ENCODE measurements around the gene RPS15. TPM values are rescaled to one million over a fixed set of nuclear protein-coding genes. Genes with fewer than 3 reads are reported as not detected.

The RPS15 gene
- polyA plus RNA-seq, 1 donor (not counting 4 experiments of a cell fraction or from before 2014, with no cell fraction given), result 795 TPM

DNA sequence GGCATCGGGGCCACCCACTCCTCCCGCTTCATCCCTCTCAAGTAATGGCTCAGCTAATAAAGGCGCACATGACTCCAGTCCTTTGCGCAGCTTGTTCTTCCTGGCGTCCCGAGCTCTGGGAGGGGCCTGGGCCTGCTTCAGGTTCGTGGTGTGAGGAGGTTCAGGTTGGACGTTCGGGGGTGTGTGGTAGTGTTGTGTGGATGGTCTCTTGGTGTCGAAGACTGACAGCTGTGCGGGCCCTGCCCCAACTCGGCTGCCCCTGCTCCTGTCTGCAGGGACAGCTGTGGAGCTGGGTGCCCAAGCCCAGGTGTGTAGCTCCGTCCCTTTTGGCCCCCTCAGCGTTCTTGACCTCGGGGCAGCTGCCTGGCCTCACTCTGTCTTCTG, 2.2 kb downstream of the RPS15 start:
- Histone ChIP-seq H3K36me3 (ENCODE audit: control insufficient read depth in 2 of 2, extremely low read depth in 1 of 2, insufficient read depth in 2 of 2, low read length in 2 of 2) (peaks cover 29 to 34% of the 10 kb centered on the region in 2 experiments), H3K4me2 (ENCODE audit: control insufficient read depth, extremely low read depth, insufficient read depth, low read depth, low read length) (no peak overlapping the region), H2AFZ (ENCODE audit: control insufficient read depth, low read length) (no peak overlapping the region), H3K9me3 (ENCODE audit: control insufficient read depth, low read depth, low read length) (no peaks in the 10 kb centered on the region), H3K79me2 (ENCODE audit: control insufficient read depth, insufficient read depth, low read length) (peaks cover 38% of the 10 kb centered on the region), H3K9ac (ENCODE audit: control insufficient read depth, extremely low read depth, insufficient read depth, low read length) (no peak overlapping the region), H3K9me1 (ENCODE audit: control insufficient read depth, extremely low read depth, insufficient read depth, low read length) (peaks cover 3% of the 10 kb centered on the region), H3K4me1 (ENCODE audit: control insufficient read depth, extremely low read depth, insufficient read depth, low read length) (peaks cover 18% of the 10 kb centered on the region), H3K27me3 (ENCODE audit: control insufficient read depth, extremely low read depth, insufficient read depth, low read length) (peaks cover 2% of the 10 kb centered on the region), H4K20me1 (ENCODE audit: control insufficient read depth, extremely low read depth, insufficient read depth, low read length) (peaks cover 25% of the 10 kb centered on the region), H3K27ac (ENCODE audit: control insufficient read depth, insufficient read depth, low read length) (no peak overlapping the region), H3K4me3 (ENCODE audit: control insufficient read depth in 2 of 3, extremely low read depth in 1 of 3, insufficient read depth in 2 of 3, low read depth in 1 of 3, low read length in 3 of 3) (no peak overlapping the region)
- DNase-seq (ENCODE audit: low read depth, low spot score), result no peak
- no peak for FAIRE-seq
- dilution Hi-C loops (cut with MboI; ENCODE audit: extremely low pct_ligation_motif_present, low sequenced_read_pairs), result no loop called here
- no peak for TF ChIP-seq EZH2 (IDR thresholded peaks at IDR 0.05; ENCODE audit: low read length)
- TF ChIP-seq CTCF (optimal IDR thresholded peaks at IDR 0.05 in 1 of 3, IDR thresholded peaks at IDR 0.05 in 1 of 3, conservative IDR thresholded peaks at IDR 0.05 in 1 of 3; ENCODE audit: extremely low read depth in 1 of 3, insufficient read depth in 2 of 3, low read length in 3 of 3), result no peak

- H4K20me1 ChIP-seq (ENCODE audit: control insufficient read depth, extremely low read depth, insufficient read depth, low read length), result peaks cover 25% of the 10 kb centered on the region
- H3K9me3 ChIP-seq (ENCODE audit: control insufficient read depth, low read depth, low read length), result no peaks in the 10 kb centered on the region
- peaks cover 5% of the 10 kb centered on the region for H3K27me3 ChIP-seq (ENCODE audit: control insufficient read depth, extremely low read depth, insufficient read depth, low read length)
- peak overlapping the region; percentile 10 for H3K4me2 ChIP-seq (ENCODE audit: control insufficient read depth, extremely low read depth, insufficient read depth, low read depth, low read length)
- FAIRE-seq, result no peak
- no peak for DNase-seq (ENCODE audit: low read depth, low spot score)
- no peak overlapping the region for H3K27ac ChIP-seq (ENCODE audit: control insufficient read depth, insufficient read depth, low read length)
- dilution Hi-C loops (cut with MboI; ENCODE audit: extremely low pct_ligation_motif_present, low sequenced_read_pairs), result no loop called here
- H3K79me2 ChIP-seq (ENCODE audit: control insufficient read depth, insufficient read depth, low read length), result peaks cover 38% of the 10 kb centered on the region
- H3K9me1 ChIP-seq (ENCODE audit: control insufficient read depth, extremely low read depth, insufficient read depth, low read length), result peaks cover 3% of the 10 kb centered on the region
- H3K4me3 ChIP-seq (ENCODE audit: control insufficient read depth in 2 of 3, extremely low read depth in 1 of 3, insufficient read depth in 2 of 3, low read depth in 1 of 3, low read length in 3 of 3), result no peak overlapping the region
- peaks cover 18% of the 10 kb centered on the region for H3K4me1 ChIP-seq (ENCODE audit: control insufficient read depth, extremely low read depth, insufficient read depth, low read length)
- TF ChIP-seq EZH2 (IDR thresholded peaks at IDR 0.05; ENCODE audit: low read length) (no peak), CTCF (optimal IDR thresholded peaks at IDR 0.05 in 1 of 3, IDR thresholded peaks at IDR 0.05 in 1 of 3, conservative IDR thresholded peaks at IDR 0.05 in 1 of 3; ENCODE audit: extremely low read depth in 1 of 3, insufficient read depth in 2 of 3, low read length in 3 of 3) (no peak)
- peaks cover 26 to 31% of the 10 kb centered on the region in 2 experiments for H3K36me3 ChIP-seq (ENCODE audit: control insufficient read depth in 2 of 2, extremely low read depth in 1 of 2, insufficient read depth in 2 of 2, low read length in 2 of 2)
- no peak overlapping the region for H2AFZ ChIP-seq (ENCODE audit: control insufficient read depth, low read length)
- no peak overlapping the region for H3K9ac ChIP-seq (ENCODE audit: control insufficient read depth, extremely low read depth, insufficient read depth, low read length)
Observed at GRCh38 chr19:1441022-1441426, 2.8 kb downstream of the RPS15 start.

Measured in keratinocyte (primary cell).